GM19023 (cell line): Measurements from ENCODE around the gene CACNG7.

Source experiments
- ATAC-seq: cut with Tn5 transposase; IDR thresholded peaks from one replicate; pipeline ENCODE4 v1.9.1; 2021; ENCODE audit warnings: mild to moderate bottlenecking, moderate library complexity; ENCODE audit not compliant: unreplicated experiment

Gene CACNG7

GRCh38 chr19:53877361-53877766 is 31.7 kb upstream of the CACNG7 start:
- no peak for ATAC-seq

DNA sequence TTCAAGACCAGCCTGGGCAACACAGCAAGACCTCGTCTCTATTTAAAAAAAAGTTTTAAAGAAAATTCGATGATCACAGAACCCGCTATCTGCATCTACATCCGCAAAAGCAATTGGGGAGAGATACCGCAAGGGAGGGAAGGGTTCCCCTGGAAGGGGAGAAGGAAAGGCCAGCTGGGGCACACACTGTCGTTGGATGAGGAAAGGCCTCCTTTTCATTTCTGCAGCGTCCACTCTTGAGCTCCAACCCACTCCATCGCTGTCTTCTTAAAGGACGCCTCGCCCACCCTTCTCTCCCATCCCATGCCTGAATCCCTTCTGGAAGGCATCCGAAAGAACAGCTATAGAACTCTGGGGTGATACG is 30.3 kb upstream of the CACNG7 start:
- ATAC-seq, result no peak

- peak; percentile 85 for ATAC-seq
Observed at GRCh38 chr19:53879140-53880081, 29.7 kb upstream of the CACNG7 start.

- ATAC-seq, result no peak
Observed at GRCh38 chr19:53880711-53881481, 28.2 kb upstream of the CACNG7 start.

- ATAC-seq, result no peak
Observed at GRCh38 chr19:53881482-53882390, 27.3 kb upstream of the CACNG7 start, which contains the start of gene PRKCG. Gene PRKCG (plus strand): TSS chr19:53882197. CDS start chr19:53882495, 298 bp downstream.

GRCh38 chr19:53882391-53883050 is 26.6 kb upstream of the CACNG7 start:
- no peak for ATAC-seq

GRCh38 chr19:53883231-53883661 is 25.8 kb upstream of the CACNG7 start:
- no peak for ATAC-seq

DNA sequence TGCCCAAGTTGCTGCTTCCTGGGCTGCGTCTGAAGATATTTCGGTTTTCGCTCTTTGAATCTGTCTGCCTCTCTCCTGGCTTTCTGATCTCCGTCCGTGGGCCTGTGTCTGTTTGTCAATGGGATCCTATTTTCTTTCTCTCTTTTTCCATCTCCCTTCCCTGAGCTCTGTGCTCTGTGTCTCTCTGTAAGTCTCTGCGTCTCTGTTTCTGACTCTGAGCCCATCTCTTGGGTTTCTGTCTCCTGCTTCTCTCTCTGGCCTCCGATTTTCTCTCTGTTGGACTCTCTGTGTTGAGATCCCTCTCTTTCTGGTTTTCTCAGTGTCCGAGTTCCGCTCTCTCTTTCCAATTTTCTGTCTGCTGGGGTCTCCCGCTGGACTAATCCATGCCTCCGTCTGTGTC is 25.3 kb upstream of the CACNG7 start:
- no peak for ATAC-seq

- no peak for ATAC-seq
Observed at GRCh38 chr19:53884256-53884655, 24.8 kb upstream of the CACNG7 start.

GRCh38 chr19:53885036-53885435 is 24.0 kb upstream of the CACNG7 start:
- no peak for ATAC-seq

DNA sequence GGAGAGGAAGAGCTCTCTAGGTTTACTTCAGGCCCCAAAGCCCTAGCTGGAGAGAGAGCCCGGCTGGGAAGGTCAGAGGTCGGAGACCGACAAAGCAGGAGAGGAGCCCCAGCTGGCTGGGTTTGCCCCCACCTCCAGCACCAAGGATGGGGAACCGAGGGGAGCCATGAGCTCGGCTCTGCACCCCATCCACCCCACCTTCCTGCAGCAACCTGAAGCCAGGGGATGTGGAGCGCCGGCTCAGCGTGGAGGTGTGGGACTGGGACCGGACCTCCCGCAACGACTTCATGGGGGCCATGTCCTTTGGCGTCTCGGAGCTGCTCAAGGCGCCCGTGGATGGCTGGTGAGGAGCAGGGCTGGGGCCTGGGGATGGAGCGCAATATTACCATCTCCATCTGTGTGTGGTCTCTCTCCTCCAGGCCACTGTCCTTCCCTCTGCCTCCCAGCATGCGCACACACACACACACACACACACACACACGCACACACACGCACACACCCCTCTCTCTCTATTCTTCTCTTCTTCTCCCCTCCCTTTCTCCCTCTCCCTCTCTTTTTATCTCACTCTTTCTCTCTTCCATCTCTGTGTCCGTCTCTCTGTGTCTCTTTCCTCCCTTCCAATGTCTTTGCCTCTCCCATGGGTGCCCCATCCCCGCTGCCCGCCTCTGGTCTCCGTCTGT is 16.6 kb upstream of the CACNG7 start:
- no peak for ATAC-seq

DNA sequence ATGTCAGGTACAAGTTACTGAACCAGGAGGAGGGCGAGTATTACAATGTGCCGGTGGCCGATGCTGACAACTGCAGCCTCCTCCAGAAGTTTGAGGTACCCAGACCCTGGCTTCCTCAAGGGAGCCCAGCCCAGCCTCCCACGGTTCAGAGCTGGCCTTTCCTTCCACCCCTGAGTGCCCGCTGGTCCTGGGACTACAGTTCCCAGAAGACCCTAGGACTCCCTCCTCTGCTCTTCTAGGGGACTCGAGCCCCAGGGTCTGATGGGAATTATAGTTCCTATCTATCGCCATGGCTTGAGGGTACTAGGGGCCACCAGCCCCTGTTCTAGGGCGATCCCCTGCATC is 16.1 kb upstream of the CACNG7 start:
- no peak for ATAC-seq

GRCh38 chr19:53894707-53895106 is 14.4 kb upstream of the CACNG7 start:
- no peak for ATAC-seq

DNA sequence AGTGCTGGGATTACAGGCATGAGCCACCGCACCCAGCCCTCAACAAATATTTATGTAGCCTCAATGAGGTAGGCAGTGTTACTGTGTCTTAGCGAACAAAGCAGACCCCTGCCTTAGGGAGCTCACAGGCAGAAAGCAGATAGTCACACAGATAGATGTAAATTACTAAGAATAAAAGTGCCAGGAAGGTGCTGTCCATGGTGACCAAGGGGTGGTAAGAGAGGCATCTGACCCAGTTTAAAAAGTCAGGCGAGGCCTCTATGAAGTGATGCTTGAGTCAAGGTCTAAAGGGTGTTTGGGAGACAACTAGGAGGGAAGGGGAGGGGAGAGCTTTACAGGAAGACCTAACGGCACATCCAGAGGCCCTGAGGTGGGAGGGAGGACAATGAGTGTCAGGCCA is 12.4 kb upstream of the CACNG7 start:
- no peak for ATAC-seq

DNA sequence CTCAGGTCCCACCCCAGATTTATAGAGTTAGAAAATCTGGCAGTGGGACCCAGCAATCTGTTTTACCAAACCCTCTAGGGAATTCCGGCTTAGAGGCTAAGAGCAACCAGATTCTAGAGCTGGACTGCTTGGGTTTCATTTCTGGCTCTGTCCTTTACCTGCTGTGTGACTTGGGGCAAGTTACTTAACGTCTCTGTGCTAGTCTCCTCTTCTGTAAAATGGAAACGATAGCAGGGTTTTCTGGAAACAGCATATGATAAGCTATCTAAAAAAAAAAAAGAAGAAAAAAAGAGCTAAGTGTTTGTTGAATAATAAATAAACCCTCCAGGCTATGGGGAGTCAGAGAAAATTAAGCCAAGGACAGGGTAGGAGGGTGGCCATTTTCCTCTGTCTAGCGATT is 11.6 kb upstream of the CACNG7 start:
- ATAC-seq, result no peak

DNA sequence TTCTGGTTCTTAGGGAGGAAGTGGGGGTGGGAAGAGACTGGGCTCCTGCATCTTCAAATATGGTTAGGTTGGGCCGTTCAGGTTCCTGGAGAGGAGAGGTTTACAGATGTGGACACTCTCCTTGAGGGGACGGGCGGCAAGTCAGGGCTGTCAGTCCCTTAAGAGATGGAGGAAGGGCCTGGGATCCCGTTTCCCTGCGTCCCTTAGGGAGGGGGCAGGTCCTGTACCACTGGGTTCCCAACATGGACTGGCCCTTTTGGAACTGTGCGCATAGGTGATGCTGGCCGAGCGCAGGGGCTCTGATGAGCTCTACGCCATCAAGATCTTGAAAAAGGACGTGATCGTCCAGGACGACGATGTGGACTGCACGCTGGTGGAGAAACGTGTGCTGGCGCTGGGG is 10.9 kb upstream of the CACNG7 start:
- no peak for ATAC-seq

DNA sequence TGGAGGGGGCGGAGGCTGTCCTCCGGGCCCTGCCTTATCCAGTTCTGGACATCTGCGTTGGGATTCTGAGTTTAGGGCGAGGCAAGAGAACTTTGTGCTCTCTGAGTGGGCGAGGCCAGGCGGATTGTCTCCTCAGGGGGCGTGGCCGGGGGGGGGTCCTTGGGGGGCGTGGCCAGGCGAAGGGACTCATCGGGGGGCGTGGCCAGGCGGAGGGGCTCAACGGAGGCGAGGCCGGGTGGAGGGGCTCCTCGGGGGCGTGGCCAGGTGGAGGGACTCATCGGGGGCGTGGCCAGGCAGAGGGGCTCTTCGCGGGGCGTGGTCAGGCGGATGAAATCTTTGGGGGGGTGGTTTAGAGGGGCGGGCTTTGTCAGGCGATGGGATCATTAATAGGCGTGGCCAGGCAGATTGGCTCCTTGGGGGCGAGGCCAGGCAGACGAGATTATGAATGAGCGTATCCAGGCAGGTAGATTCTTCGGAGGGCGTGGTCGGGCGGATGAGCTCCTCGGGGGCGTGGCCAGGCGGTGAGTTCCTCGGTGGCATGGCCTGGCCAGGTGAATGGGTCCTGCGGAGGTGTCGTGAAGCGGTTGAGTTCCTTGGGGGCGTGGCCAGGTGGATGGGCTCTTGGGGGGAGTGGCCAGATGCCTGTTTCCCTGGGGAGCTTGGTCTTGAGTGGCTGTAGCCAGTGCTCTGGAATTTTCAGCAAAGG is 10.3 kb upstream of the CACNG7 start:
- no peak for ATAC-seq

GRCh38 chr19:53900191-53900860 is 8.8 kb upstream of the CACNG7 start:
- no peak for ATAC-seq
